Stimulated activated CD4-positive, alpha-beta T cell treated with anti-CD3 and anti-CD28 coated beads, TNF-alpha, amount 100 ng/mL, for 48 hours (primary cell): ENCODE data around the gene JUND.

Experiments used
- DNase-seq, 3 donors: peaks; one replicate each; pipeline ENCODE4 v3.0.0-alpha.2; 2020; ENCODE audit warnings: low read depth in 3 of 3

Gene JUND

DNA sequence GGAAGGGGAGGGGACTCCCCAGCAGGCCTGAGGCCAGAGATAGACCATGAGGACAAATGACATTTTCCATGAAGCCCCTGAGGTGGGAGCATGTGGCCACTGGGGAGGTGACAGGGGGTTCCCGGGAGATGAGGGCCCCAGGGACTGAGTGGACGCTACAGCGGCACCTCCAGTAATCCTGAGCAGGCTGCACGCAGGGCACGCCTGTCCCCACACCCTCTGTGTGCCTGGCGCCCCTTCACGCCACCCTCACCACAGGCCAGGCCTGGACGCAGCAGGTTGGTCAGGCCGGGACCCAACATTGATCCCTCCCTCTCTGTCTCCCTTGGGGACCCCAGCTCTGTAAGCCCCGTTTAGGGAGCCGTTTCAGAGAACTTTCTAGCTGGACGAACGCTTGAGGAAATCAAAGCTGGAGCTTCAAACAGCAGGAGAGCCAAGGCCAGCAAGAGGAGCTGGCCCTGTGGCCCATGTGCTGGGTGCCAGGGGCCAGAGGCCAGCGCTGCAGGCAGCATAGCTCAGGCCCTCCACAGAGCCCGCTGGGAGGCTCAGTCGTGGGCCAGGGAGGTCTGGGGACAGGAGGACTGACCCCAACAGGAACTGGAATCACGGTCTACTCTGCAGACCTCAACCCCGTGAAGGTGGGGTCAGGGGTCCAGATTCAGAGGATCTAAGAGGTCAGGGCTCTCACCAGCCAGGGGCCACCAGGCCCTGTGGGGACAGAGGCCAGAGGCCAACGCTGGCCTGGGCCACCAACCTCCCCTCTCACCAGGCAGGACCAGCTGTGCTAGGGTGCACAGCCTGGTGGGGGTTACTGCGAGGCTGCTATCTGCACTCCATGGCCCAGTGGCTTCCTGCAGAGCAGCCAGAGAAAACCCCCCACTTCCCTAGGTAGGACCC, 26.9 kb upstream of the JUND start:
- no peak for DNase-seq

DNA sequence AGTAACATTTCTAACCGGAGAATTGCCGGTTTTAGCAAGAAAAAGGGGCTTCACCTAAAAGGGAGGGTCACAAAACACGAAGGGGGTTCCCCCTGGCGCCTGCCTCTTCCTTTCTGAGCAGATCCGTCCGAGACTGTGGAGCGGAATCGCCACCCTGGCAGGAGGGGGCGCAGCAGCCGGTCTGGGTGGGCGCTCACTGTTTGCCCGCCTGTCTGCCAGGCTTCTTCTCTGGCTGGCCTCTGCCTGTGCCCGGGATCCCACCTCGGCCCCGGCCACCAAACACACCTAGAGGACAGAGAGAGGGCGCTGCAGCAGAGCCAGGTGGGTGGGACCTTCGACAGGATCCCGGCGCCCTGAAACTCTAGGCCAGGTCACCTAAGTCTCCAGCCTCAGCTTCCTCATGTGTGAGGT, 25.9 kb upstream of the JUND start:
- no peak for DNase-seq

DNA sequence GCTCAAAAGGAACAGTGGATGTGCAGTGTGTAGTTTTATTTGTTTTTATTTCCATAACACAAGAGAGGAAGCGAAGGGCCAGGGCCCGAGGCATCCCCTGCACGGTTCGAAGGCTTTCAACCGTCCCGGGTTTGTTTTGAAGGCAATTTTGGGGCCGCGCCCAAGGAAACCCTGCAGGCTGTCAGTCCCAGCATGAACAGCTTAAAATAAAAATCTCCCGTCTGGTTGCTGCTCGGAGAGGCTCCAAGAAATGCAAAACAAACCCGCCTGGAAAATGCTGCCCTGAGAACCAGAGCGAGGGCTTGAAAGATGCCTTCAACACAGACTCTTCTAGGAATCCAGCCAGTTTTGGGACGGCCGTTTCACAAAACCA, 25.5 kb upstream of the JUND start:
- DNase-seq: no peak

DNA sequence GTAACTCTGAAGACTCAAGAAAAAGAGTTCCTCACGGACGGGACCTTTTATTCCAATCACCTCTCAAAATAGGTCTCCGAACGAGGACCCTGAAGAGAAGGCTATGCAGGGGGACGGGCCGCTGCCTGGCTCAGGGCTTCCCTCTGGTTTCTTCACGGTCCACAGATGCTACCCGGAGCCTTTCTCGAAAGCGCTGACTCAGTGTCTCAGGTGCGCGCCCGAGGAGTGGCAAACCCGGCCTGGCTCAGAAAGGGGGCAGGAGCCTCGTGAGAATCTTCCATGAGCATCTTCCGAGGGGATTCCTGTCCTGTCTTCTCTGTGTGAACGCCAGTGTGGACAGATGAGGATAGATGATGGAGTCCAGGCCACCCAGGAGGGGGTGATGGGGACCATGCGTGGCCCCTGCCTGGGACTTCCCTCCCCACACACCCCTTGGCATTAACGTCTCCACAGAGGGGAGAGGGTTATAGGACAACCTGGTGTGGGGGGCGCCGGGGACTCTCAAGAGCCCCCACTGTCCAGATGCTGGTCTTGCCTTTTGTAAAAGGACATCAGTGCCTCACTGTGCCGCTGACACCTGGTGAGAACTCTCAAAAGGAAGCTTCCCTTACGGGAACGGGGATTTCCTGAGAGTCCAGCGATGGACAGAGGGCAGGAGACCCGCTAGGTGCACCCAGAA, 24.9 kb upstream of the JUND start:
- no peak for DNase-seq

DNA sequence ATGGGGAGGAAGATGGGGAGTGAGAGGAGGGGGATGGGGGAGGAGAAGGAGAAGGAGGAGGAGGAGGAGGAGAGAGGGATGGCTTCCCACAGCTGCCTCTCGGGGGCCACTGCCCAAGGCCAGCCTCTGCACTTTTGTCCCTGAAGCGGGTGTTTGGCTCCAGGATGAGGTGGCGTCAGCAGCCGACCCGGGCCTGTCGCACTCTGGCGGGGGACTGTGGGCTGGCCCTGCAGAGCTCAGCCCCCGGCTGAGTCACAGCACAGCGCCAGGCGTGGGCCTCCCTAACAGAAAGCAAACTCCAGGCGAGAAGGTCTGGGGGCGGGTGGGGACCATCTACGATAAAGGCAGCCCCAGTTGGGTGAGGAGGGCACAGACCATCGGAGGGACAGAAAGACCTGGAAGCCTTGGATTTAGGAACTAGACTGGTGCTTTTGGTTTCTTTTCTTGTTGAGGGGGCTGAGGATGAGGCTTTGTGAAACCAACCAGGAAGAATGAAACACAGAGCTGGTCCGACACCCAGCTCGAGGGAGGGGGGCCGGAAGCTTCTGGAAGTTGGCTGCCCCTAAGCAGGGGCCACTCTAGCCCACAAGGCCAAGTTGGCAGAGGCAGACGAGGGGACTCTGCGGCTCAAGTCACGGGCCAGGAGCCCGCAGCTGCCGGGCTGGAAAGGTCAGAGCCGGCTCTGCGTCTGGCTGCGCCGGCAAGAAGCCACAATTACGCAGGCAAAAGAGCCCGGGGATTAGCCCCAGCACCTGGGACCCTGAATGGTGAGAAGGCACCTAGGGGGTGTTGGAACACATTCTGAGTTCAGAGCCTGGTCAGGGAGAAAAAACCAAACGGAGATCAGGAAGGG, 23.3 kb upstream of the JUND start:
- DNase-seq: peak in 2 of 3 donors; percentile 77 to 80

DNA sequence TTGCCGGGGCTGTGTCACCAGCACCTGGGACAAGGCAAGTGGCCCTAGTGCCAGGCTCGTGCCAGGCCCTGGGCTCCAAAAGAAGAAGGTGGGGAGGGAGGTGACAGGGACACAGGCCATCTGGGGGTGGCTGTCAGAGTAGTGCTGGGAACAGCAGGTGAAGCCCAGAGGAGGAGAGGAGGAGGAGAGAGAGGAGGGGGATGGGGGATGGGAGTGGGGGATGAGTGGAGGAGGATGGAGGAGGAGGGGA, 22.7 kb upstream of the JUND start:
- no peak for DNase-seq

DNA sequence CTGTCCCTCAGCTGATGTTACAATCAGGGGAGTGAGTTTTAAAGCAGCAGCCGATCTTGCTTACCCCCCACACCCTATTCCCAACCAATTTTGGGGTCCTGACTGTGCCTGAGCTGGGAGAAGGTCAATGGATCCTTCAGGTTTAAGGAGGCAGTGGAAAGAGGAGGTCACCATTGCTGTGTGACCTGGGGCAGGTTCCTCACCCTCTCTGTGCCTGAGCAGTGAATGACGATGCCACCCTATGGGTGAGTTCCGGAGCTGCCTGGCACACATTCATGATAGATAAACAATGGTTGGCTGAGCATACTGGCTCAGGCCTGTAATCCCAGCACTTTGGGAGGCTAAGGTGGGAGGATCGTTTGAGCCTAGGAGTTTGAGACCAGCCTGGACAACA, 20.3 kb upstream of the JUND start:
- DNase-seq: no peak

DNA sequence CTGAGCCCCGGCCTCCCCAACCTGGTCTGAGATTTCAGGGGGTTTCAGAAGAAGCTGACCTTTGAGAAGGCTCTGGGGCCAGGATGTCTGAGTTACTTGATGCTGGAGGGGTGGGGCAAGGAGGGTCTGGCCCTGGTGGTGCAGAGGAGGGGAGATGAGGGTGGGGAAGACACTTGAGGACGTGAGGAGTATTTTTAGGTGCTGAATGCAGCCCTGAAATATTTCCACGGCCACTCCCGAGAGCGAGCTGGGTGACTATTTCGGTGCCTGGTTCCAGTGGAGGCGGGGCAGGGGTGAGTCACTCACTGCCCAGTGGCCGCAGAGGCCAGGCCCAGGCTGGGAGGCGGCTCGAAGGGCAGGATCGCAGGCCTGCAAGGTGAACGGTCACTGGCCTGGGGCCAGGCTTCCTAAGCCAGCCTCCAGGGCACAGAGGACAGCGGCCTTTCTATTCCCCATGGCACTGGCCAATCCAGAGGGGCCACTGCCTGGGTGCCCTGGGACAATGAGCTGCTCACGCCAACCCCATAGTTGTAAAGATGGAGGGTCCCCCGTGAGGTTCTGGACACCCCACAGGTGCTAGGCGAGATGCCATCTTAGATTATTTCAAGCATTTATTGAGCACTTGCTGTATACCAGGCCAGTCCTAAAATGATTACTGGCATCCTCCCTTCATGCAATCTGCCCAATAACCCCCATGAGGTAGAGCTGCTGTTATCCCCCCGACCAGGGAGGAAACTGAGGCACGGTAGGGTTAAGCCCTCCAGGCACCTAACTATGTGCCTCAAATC, 19.7 kb upstream of the JUND start:
- DNase-seq: no peak

DNA sequence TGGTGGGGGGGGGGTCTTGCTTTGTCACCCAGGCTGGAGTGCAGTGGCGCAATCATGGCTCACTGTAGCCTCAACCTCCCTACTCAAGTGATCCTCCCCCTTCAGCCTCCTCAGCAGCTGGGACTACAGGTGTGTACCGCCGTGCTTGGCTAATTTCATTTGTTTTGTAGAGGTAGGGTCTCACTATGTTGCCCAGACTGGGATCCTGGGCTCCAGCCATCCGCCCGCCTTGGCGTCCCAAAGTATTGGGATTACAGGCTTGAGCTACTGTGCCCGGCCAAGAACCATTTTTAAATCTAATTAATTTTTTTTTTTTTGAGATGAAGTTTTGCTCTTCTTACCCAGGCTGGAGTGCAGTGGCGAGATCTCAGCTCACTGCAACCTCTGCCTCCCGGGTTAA, 18.2 kb upstream of the JUND start:
- no peak for DNase-seq

DNA sequence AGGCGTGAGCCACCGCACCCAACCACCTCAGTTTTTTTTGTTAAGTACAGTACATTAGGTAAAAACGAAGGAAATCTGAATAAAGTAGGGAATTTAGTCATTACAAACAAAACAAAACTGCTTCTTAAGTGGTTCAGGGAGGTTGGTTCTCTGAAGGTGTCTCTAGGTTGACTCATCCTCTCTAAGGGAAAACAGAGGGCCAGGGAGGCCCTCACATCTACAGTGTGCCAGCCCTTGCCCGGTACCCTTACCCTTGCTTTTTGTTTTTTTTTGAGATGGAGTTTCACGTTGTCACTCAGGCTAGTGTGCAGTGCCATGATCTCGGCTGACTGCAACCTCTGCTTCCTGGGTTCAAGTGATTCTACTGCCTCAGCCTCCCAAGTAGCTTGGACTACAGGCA, 17.2 kb upstream of the JUND start:
- no peak for DNase-seq

DNA sequence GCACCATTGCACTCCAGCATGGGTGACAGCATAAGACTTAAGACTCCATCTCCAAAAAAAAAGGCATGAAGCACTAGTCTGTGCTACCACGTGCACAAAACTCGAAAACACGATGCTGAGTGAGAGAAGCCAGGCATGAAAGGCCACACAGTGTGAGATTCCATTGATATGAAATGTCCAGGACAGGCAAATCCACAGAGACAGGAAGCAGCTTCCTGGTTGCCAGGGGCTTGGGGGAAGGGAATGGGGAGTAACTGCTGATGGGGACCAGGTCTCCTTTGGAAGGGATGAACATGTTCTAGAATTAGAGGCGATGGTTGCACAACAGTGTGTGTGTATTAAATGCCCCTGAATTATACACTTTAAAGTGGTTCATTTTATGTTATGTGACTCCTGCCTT, 15.9 kb upstream of the JUND start:
- DNase-seq: no peak

DNA sequence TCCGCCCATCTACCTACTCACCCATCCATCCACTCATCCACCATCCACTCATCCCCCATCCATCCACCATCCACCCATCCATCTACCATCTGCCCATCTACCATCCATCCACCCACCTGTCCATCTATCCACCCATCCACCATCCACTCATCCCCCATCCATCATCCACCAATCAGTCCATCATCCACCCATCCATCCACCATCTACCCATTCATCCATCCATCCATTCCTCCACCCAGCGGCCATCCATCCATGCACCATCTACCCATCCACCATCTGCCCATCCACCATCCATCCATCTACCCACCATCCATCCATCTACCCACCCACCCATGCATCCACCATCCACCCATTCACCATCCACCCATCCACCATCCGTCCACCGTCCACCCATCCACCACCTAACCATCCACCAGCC, 13.6 kb upstream of the JUND start:
- no peak for DNase-seq

DNA sequence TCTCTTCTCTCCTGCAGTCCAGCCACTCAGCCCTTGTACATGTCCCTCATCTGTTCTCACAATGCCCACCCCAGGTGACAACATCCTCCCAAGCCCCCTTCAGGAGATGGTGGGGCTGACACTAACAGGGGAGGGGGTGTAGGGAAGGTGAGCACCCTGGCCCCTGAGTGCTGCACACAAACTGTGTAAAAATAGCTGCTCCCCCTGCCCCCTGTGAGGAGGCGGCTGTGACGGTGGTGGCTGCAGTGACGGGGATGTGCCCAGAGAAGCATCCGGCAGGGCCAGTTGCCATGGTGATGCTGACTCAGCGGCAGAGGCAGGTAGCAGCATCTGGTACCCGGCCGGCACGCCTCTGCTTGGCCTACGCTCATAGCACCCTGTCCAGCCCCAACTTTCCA, 13.0 kb upstream of the JUND start:
- peak; percentile 80 to 97 (median 84) for DNase-seq

DNA sequence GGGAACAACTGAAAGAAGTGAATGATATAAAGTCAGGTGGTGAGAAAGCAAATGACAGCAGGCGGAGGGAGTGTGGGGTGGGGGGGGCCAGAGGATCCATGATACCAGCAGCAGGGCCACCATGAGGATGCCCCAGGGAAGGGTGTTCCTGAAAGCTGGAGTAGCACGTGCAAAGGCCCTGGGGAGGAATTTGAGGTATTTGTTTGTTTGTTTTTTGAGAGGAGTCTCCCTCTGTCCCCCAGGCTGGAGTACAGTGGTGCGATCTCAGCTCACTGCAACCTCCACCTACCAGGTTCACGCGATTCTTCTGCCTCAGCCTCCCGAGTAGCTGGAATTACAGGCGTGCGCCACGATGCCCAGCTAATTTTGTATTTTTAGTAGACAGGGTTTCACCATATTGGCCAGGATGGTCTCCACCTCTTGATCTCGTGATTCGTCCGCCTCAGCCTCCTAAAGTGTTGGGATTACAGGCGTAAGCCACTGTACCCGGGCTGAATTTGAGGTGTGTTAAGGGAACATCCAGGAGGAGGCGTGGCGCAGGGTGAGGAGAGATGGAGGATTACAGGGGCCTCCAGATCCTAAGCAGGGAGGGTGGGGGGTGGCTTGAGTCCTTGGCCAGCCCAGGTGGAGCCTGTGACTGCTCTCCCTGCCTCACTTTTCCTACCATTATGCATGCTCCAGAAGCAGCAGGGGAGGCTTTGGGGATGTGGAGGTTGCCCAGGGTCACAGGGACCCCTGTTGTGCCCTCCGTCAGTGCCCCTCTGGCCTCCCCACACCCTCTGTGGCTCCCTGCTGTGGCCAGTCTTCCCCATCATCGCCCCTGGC, 12.4 kb upstream of the JUND start:
- no peak for DNase-seq

DNA sequence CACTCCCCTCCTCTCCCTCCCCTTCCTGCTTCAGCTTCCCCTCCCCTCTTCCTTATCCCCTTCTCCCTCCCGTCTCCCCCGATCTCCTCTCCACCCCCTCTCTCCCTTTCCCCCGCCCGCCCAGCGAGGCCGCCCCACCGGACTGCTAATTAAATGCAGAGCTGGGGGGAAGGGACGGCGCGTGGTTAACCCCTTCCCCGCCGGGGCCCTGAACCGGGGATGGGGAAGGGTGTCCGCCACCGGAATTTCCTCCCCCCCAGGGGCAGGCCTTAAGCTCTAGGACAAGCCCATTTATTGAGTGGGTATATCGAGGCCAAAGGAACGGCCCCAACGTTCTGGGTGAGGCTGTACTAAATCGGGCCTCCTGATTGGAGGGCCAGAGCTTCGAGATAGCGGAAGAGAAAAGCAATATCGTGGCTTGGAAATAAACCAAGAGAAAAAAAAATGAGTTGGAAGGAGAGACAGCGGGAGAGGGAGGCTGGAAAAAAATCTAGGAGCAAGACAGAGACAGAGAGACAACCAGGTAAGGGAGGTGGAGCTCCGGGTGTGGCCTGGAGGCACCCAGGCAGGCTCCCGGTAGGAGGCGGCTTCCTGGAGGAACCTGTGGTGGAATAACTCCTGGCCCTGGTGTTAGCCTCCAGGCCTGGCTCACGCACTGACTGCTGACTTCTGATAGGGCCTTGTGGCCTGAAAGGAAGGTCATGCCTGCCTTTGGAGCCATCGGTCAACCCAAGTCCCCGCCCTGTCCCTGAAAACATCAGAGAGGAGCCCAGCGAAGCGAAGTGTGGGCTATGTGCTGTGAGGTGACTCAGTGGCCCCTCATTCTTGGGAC, 11.6 kb upstream of the JUND start:
- DNase-seq: peak in 1 of 3 donors; percentile 54

DNA sequence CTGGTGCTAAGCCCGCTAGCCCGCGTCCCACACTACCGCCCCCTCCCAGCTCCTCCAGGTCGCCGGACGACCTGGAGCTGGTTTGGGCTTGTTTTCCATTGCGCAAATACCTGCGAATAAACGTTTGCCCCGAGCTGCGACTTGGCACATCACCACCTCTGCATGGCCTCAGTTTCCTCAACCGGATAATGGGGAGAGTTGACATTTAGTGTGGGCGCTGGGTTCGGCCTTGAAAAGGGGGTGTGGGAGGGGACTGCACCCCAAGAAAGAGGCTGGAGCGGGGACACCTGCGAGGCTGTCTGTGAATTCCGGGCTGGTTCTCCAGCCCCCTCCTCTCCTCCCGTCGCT, 11.0 kb upstream of the JUND start:
- DNase-seq: no peak

DNA sequence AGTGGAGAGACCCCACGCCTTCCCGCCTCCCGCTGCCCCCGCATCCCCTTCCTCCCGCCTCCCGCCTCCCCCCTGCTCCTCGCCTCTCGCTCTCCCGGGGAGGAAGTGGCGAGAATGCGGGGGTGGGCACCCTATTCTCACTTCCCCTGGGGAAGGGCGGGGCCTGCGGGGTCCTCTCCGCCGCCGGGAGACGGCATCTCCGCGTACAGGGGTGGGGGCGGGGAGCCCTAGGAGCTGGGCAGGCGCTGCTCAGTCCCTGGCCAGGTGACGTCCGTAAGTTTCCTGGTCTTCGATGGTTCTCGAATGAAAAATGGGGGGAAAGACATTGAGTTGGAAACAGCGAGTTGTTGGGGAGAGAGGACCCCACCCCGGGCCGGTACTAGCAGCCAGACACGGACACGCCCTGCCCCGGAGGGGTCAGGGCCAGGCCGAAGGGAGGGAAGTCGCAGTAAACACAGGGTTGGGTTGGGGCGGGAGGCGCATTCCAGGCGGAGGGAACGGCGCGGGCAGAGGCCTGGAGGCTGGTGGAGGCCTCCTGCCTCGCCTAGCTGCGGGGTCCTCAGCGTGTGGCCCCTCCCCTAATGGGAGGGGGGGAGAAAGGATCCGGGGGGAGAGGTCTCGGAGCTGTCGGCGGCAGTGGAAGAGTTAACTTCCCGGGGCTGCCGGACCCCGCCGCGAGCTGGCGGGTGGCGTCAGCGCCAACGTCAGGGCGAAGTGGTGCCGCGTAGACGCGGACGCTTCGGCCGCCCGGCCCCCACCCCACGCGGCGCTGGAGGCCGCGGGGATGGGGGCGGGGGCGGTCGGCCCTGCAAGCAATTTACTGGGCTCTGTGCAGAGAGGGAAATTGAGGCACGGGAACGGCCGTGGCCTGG, 10.4 kb upstream of the JUND start:
- peak; percentile 79 to 91 (median 86) for DNase-seq

DNA sequence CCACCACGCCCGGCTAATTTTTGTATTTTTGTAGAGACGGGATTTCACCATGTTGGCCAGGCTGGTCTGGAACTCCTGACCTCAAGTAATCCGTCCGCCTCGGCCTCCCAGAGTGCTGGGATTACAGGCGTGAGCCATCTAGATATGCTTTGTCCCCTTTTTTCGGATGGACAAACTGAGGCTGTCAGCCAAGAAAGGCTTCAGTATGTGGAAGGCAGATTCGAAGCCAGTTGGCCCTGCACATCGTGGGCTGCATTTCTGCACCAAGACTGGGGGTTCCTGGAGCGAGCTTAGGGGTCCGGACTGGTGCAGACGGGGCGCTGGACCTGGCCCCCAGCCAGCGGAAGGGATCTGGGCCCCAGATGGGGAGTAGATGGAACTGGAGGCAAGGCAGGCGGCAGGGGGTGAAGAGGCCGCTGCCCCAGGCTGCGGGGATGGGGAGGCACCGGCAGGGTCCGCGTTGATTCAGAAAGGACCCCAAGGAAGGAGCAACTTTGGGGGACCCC, 9.7 kb upstream of the JUND start:
- DNase-seq: no peak
